Measurements from ENCODE around the gene ANKS1B. TPM values are rescaled to one million over a fixed set of nuclear protein-coding genes. Genes with fewer than 3 reads are reported as not detected.
A peak's percentile ranks its signal among the peaks of the same experiment; 100 is the strongest.

Gene ANKS1B
- polyA plus RNA-seq, 3 donors = 3.9 to 5.2 (median 4.6) TPM

DNA sequence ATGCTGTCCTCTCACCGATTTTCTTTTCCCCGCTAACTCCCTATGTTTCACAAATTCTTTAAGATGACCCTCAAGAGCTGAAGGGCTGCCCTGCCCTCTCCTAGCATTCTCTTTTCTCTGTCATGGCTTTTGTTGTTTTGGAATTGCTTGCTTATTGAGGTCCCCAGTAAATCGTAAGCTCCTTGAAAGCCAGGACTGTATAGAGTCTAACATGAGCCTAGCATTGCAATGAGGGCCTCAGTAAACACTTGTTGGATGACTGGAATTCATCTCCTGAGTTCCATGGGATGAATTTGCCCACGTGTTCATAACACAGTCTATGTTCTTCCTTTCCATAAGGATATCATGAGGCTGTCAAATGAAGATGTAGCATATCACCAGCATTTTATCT is 1247.4 kb downstream of the ANKS1B start:
- no peak for DNase-seq (ENCODE audit: extremely low read depth in 1 of 11, low read depth in 9 of 11, low spot score in 4 of 11)

DNA sequence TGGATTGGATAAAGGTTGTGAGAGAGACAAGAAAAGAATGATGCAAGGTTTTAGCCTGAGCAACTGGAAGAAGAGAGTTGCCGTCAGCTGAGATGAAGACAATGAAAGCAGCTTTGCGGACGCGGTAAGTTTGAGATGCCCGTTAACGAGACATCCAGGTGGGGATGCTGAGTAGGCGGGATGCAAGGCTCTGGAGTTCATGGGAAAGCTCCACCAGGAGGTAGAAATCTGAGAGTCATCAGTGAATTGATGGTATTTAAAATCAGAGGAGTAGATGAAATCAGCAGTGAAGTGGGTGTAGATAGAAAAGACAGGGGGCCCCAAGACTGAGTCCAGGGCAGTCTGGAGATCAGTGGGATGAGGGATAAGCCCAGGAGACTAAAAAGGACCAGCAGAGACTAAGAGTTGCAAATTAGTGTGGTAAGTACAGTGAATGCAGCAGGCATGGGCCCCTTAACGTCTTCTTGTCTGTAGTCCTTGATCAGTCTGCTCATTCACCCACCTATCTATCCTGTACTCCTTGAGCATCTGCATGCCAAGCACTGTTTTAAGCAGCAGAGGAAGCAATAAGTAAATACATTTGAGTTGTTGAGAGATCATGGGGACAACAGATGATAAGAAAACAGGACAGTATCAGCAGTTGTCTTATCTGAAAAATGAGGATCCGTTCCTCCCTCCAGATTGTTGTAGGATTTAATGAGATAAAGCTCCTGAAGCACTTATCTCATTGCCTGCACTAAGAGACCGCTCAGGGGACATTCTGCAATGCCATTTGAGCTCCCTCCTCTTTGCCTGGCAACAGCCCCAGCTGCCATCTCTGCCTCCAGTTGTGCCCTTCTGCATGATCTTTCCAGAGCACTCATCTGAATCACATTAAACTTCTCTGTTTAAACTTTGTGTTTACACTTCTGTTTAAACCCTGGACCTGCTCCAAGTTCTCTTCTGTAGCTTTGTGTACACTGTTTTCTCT is 1248.1 kb downstream of the ANKS1B start:
- no peak for DNase-seq (ENCODE audit: extremely low read depth in 1 of 11, low read depth in 9 of 11, low spot score in 4 of 11)

DNA sequence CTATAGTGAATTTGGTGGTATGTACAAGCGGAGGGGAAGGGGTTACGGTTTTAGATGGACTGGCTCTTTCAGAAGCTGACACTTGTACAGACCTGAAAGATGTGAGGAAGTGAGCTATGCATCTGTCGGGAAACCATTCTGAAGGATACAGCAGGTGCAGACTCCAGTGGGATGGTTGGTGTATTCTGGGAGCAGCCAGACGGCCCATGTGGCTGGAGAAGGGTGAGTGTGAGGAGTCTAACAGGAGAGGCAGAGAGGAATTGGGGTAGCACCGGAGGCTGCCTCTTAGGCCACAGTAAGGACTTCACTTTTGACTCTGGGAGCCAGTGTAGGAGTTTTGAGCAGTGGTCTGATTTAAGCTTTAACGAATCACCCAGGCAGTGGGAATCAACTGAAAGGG is 1248.9 kb downstream of the ANKS1B start:
- DNase-seq (ENCODE audit: extremely low read depth in 1 of 11, low read depth in 9 of 11, low spot score in 4 of 11) = no peak

DNA sequence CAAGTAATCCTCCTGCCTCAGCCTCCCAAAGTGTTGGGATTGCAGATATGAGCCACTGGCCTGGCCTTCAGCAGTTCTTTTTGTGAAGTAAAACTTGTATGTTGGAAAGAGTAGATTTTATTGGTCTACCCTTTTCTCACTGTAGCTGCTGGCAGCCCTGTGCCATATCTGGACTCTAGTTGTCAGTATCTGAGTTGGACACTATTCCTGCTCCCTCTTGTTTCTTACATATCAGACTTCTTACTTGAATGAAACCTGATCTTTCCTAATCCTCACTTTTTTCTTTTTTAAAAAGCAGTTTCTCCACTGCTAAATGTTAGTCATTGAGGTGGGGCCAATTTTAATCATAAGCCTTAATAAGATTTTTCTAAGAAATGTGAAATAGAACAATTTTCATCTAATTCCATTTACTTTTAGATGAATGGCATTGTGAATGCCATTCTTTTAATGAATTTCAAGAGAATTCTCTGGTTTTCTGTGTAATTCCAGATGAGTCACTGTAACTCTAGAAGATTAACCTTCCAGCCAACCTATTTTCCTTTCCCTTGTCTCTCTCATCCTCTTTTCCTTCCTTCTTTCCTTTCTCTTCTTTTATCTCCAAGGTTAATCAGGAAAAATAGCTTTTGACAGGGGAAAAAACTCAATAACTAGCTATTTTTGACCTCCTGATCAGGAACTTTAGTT is 1250.9 kb downstream of the ANKS1B start:
- no peak for DNase-seq (ENCODE audit: extremely low read depth in 1 of 11, low read depth in 9 of 11, low spot score in 4 of 11)

DNA sequence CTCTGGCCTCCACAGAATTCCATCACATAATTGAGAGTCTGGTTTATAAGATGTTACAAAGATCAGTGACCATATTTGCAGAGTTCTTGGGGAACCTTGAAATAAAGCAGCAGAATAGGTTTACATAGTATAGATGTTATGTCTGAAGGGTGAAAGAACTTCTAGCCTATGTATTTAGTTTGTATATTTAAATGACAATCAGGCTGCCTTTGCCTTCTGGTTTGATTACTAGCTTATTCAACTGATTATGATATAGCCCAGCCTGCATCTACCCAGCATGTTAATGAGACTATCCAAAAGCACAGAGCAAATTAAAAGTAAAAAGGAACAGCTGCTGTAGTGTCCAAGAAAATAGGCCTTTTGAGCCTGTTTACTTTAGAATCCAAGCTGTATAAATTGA is 1254.3 kb downstream of the ANKS1B start:
- no peak for DNase-seq (ENCODE audit: extremely low read depth in 1 of 11, low read depth in 9 of 11, low spot score in 4 of 11)

DNA sequence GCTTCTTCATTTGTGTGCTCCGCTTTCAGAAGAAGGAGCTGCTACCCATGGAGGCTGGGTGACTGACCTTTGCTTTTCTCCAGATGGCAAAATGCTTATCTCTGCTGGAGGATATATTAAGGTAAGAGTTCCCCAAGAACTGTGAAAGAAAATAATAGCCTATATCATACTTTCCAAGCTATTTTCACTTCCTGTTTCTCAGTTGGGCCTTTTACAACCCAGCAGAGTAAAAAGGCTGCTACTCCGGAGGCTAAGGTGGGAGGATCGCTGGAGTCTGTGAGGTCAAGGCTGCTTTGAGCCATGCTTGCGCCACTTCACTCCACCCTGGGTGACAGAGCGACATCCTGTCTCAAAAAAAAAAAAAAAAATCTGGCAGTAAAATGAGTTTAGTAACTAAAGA is 1257.5 kb downstream of the ANKS1B start:
- DNase-seq (ENCODE audit: extremely low read depth in 1 of 11, low read depth in 9 of 11, low spot score in 4 of 11) = no peak

DNA sequence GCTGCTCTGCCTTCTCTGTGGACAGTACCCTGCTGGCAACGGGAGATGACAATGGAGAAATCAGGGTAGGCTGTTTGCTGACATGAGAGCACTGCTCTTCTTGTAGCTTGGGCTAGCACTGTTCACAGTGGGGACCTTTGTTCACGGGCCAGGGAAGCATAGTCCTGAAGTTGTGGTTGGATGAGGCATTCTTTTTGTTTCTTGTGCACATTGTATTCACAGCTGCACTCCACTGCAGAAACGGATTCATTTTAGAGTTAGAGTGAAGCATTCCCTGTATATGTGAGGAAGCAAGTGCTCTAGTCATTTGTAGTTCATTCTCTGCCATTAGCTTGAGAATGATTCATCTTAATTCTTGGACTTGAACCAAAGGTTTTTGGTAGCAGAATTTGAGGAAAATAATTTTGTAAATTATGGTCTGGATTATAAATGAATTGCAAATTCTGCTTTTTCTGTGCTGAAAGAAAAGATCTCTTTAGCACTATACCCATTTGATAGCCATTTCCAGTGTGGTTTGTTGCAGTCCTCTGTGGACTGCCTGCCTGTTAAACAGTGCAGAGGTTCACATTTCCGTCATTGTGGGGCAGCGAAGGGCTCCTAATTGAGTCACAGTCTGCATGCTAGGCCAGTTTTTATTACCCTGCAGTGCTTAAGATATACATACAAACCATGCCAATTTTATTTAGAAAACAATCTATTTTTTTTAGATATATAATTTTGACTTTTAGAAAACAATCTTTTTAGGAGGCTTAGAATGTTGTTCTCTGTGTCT is 1259.1 kb downstream of the ANKS1B start:
- DNase-seq (ENCODE audit: extremely low read depth in 1 of 11, low read depth in 9 of 11, low spot score in 4 of 11) = peak in 2 of 11 donors; percentile 31 to 36

DNA sequence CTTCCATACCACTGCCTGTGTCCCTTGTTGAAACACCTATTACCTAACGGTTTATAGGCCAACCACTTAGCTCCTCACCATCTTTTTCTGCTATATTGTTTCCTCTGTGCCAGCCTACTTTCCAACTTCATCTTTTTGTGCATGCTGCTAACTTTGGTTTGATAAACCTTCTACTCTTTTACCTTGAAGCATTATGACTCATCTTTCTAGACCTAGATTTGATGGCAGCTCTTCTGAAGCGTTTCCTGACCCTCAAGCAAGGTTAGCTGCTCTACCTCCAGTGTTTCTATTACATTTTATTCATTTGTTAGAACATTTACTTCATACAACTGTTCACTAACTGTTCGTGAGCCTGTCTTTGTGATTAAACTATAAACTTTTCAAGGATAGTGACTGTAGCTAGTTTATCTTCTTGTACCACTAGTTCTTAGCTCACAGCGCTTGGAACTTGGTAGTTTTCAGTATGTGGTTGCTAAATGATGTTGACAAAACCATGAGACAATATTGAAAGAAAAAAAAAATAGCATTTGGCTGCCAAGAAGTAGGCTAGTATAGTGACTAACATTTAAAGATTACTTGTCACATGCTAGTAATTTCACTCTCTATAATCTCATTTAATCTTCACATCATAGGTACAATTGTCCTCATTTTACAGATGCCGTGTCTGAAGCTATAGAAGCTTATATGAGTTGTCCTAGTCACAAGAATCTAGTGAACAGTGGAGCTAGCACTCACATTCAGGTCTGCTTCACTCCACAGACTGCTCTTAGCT is 1260.2 kb downstream of the ANKS1B start:
- no peak for DNase-seq (ENCODE audit: extremely low read depth in 1 of 11, low read depth in 9 of 11, low spot score in 4 of 11)

DNA sequence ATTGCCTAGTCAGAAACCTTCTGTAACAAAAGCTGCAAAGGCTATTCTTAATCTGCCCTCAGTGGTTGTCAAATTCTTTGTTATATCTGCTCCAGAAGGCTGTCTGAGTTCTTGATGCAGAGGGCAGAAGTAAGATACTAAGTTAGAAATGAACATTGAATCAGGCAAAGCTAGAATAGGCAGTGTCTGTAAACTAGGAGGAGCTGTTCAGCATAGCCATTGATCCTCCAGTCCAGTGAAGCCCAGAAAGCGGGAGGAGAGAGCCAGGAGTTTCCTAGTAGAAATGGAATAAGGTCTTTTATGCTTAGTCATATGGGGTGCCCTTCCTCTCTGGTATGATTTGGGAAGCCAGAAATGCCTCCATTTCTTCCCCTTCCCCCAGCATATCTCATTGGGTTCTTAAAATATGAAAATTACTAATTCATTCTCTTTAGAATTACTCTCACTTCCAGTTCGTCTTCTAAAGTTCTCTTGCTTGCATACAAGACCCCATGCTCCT is 1263.5 kb downstream of the ANKS1B start:
- DNase-seq (ENCODE audit: extremely low read depth in 1 of 11, low read depth in 9 of 11, low spot score in 4 of 11) = no peak

DNA sequence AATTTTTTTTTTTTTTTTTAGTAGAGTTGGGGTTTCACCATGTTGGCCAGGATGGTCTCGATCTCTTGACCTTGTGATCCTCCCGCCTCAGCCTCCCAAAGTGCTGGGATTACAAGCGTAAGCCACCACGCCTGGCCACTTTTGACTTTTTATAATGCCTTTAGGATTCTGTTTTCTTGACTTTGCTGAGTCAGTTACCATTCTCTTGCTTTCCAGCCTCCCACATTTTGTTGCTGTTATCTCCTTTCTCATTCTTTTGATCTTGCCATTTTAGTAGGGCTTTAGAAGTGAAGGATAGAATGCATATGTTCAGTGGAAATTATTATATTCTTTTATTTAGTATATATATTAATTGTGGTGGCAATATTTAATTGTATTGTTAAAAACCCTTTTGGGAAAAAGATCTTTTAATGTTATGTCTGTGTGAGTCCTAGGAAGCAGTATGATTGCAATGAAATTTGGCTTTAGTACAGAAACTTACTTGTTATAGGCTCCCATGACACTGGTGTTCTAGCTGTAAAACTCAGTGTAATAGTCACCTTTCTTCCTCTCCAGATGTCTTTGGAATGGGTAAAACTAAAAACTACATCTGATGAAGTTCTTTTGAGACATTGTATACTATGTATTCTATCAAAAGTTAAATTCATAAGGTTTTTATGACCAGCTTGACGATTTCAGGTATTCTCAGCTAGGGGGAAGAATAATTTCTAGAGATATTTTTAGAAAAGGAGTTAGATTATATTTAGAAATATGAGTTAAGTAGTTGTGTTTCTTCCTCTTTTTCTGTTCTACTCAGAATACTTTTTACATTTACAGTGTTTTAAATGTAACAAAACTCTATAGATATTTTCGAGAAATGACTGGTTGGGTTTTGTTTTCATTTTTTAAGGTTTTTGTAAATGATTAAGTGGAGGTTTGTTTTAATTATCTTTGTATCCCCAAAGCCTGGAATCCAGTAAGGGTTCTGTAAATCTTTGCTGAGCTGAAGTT is 1264.9 kb downstream of the ANKS1B start:
- DNase-seq (ENCODE audit: extremely low read depth in 1 of 11, low read depth in 9 of 11, low spot score in 4 of 11) = no peak

DNA sequence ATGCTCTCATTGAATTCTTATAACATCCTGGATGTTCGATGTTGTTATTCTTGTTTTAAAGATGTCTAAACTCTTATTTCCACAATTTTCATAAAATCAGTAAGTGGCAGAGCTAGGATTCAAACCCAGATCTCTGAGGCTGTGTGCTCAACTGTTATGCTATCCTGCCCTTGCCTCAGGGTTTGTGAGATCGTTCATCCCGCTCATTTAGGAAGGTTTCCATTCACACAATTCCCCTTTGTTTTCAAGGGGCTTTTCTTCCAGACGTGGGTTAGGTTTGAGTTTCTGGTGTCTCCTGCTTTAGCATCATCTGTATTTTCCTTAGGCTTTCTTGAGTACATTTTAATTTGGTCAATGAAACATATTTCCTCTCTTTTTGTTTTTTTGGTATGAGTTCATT is 1270.3 kb downstream of the ANKS1B start:
- DNase-seq (ENCODE audit: extremely low read depth in 1 of 11, low read depth in 9 of 11, low spot score in 4 of 11) = no peak

DNA sequence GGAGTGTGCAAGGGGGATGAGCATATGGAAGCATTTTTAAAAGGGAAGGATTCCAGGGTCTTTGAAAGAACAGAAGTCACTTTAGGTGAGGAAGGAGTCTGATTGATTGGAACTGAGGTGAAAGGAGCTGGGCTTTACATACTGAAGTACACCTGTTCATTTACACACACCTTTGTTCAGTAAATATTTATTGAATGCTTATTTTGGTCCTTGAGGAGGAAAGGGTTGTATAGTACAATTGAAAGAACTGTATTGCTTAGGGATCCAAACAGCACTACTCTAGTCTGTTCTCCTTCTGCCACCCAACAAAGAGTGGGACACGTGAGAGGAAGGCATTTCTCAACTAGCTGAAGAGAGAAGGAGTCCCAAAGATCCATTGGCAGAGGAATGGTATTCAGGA is 1275.7 kb downstream of the ANKS1B start:
- no peak for DNase-seq (ENCODE audit: extremely low read depth in 1 of 11, low read depth in 9 of 11, low spot score in 4 of 11)

DNA sequence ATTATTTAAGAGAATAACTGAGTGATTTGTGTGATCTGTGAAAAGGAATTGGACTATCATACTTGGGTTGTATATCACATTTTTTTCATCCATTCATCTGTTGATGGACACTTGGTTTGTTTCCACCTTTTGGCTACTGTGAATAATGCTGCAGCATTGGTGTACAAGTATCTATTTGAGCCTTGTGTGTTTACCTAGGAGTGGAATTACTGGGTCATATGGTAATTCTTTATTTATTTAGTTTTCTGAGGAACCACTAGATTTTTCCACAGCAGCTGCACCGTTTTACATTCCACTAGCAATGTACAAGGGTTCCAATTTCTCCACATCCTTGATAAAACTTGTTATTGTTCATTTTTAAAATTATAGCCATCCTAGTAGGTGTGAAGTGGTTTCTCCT is 1283.6 kb downstream of the ANKS1B start:
- DNase-seq (ENCODE audit: extremely low read depth in 1 of 11, low read depth in 9 of 11, low spot score in 4 of 11) = no peak

DNA sequence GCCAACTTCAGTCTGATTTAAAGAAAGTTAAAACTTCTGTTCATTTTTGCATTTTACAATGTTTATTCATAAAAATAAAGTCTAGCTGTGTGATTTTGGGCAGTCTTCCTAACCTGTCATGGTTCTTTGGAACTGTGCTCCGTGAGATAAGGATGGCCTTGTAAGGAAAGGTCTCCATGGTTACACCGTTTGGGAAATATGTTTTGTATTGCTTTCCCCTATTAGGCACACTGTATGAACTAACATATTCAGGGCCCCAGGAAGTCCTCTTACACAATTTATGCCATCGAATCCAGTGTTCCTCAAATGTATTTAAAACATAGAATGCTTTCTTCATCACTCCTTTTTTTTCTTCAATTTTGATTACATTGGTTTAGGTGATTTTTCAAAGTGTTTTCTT is 1285.2 kb downstream of the ANKS1B start:
- no peak for DNase-seq (ENCODE audit: extremely low read depth in 1 of 11, low read depth in 9 of 11, low spot score in 4 of 11)

DNA sequence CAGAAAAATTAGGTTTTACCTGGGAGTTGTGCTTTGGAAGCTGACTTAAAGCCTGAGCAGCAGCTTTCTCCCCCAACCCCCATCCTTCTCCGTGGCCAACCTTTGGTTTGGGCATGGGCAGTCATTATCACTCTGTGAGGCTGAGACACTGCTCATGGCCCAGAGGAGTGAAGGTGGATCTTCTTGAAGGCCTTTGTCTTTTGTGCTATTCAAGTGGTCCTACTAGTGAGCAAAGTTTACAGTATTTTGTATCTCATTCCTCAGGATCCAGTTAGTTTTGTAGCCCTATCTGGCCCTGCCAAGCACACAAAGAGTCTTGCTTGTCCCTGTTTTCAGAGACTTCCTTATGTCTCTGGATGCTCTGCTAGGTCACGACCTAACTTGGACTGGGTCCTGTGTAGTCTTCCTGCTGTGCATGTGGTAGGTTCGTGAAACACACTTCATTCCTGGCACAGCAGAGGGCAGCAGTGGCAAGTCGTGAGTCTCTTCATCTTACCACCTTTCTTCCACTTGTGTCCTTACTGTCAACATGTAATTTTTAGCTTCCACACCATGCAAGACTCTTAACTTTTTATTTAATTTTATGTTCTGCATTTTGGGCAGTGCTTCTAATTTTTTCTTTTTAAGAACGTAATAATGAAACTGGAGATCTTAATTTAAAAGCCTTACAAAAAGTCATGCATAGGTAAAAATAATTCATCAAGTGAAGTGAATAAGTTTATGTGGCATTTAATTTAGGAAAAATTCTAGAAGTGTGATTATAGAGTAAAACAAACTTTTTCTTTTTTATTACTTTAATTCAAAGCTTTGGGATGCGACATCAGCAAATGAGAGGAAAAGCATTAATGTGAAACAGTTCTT is 1285.9 kb downstream of the ANKS1B start:
- DNase-seq (ENCODE audit: extremely low read depth in 1 of 11, low read depth in 9 of 11, low spot score in 4 of 11) = peak in 10 of 11 donors; percentile 2 to 33 (median 14)

DNA sequence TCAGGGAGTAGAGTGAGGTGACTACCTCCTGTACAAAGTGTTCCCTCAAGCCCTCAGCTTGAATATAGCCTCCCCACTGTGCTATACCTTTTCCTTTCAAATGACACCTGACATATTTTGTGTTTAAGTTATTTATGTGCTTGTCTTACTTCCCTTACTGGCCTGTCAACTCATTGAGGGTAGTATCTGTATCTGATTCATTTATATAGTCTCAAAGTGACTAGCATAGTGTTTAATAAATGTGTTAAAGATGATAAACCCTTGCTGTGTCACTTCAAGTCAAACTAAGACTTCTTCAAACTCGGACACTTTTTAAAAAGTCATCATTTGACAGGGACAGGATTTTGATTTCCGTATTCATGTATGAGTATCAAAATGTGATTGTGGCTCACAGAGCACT is 1287.5 kb downstream of the ANKS1B start:
- no peak for DNase-seq (ENCODE audit: extremely low read depth in 1 of 11, low read depth in 9 of 11, low spot score in 4 of 11)

Measured in renal cortex interstitium (tissue), 11 donors.